Omental fat pad (tissue), 4 donors: ENCODE results near the gene STAT4. TPM values are rescaled to one million over a fixed set of nuclear protein-coding genes. Genes with fewer than 3 reads are reported as not detected.

Experiments used
- ATAC-seq: fragments of 150-250 bp; one replicate; pipeline ENCODE4 v1.9.1; 2016; ENCODE audit warnings: mild to moderate bottlenecking, moderate library complexity; ENCODE audit not compliant: low FRiP score
- DNase-seq: peaks from one replicate; pipeline ENCODE4 v3.0.0-alpha.2; 2019; ENCODE audit warnings: low spot score
- total RNA-seq, 4 donors: library from RNA; depleted of rRNA; stranded (reverse); fragments of >200 nt; gene quantifications; one replicate each; pipeline ENCODE4 v1.1.0, GENCODE V29; 2016
- TF ChIP-seq, protein P1 (sequence below), 3 donors: fragments of 450-650 bp; IDR thresholded peaks; one replicate each; pipeline ENCODE4 v1.5.1; 2016 to 2017; ENCODE audit warnings: antibody characterized with exemption in 3 of 3, mild to moderate bottlenecking in 3 of 3, moderate library complexity in 2 of 3

STAT4 gene
- total RNA-seq, 4 donors from 2014 or later: 4.6 to 29.4 (median 10.5) TPM

DNA sequence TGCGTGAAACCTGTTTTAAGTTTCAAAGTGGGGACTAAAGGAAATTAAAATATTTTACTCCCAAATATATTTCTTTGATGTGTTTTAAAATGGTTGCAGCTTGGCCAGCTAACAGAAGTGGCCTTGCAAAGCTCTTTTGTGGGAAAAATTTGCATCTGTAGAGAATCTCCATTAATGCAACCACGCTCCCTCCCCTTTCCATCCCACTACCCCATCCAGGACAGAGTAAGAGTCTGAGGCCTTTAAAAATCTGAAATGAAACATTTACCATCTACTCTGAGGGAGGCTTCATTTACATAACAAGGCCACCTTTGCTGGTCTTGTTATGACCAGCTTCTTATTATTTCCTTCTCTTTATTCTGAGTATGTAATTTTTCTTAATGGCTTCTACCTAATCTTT is 63.5 kb downstream of the STAT4 start:
- TF ChIP-seq, protein P1, sequence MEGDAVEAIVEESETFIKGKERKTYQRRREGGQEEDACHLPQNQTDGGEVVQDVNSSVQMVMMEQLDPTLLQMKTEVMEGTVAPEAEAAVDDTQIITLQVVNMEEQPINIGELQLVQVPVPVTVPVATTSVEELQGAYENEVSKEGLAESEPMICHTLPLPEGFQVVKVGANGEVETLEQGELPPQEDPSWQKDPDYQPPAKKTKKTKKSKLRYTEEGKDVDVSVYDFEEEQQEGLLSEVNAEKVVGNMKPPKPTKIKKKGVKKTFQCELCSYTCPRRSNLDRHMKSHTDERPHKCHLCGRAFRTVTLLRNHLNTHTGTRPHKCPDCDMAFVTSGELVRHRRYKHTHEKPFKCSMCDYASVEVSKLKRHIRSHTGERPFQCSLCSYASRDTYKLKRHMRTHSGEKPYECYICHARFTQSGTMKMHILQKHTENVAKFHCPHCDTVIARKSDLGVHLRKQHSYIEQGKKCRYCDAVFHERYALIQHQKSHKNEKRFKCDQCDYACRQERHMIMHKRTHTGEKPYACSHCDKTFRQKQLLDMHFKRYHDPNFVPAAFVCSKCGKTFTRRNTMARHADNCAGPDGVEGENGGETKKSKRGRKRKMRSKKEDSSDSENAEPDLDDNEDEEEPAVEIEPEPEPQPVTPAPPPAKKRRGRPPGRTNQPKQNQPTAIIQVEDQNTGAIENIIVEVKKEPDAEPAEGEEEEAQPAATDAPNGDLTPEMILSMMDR (IDR thresholded peaks at IDR 0.05): no peak
- DNase-seq (no peak), ATAC-seq (no peak)

DNA sequence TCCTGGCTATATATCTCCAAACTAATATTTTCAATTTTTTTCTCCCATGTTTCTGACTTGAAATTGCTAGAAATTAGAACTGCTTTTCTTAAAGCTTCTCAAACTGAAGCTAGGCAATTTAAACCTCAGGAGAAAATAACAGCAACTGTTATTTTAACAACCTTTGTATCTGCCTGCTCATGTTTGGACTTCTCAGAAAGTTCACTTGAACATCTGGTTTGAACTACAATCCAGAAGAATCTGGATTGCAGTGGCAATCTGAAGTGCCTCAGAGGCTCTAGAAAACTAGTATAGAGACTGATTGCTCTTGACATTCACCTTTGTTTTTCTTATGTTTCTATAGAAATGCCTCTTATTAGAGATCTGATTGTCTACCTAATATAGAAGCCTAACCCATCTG is 64.1 kb downstream of the STAT4 start:
- DNase-seq (no peak), ATAC-seq (no peak)

DNA sequence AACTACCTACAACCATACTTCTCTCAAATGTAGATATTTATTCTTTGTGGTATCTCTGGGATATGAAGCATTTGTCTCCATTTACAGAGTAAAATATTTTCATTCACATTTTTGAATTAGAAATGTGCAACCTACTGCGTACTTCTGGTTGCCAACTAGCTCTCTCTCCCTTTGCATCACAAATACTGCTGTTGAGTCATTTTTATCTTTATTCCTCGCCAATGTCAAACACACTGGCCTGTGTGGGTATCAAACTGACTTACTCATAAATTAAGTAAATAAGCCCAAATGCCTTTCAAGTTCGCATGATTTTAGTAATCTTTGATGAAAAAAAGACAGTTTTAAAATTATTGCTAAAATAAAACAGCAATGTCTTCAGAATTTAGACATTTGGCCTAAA is 67.3 kb downstream of the STAT4 start:
- no peak for ATAC-seq
- TF ChIP-seq, protein P1 (IDR thresholded peaks at IDR 0.05): no peak

More for the DNA sequence above, 64.1 kb downstream of the STAT4 start:
- TF ChIP-seq, protein P1 (IDR thresholded peaks at IDR 0.05): no peak

DNA sequence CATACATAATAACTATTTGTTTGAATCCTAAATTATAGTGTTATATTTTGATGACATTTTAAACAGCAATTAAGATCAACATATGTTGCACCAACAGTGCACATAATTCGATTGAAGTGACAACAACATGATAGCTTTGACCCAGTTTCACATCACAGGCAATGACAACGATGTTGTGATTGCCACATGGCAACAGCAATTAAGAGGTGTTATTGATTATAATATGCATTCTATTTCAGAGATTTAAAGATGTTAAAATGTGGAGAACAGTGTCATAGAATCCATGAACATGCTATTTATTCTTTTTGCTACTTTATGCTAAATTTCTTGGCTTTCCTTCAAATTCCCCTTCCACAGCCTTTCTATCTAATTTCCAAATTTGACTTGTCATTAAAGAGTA is 68.5 kb downstream of the STAT4 start:
- TF ChIP-seq, protein P1 (IDR thresholded peaks at IDR 0.05): no peak
- no peak for ATAC-seq
- no peak for DNase-seq

More for the DNA sequence above, 67.3 kb downstream of the STAT4 start:
- no peak for DNase-seq

DNA sequence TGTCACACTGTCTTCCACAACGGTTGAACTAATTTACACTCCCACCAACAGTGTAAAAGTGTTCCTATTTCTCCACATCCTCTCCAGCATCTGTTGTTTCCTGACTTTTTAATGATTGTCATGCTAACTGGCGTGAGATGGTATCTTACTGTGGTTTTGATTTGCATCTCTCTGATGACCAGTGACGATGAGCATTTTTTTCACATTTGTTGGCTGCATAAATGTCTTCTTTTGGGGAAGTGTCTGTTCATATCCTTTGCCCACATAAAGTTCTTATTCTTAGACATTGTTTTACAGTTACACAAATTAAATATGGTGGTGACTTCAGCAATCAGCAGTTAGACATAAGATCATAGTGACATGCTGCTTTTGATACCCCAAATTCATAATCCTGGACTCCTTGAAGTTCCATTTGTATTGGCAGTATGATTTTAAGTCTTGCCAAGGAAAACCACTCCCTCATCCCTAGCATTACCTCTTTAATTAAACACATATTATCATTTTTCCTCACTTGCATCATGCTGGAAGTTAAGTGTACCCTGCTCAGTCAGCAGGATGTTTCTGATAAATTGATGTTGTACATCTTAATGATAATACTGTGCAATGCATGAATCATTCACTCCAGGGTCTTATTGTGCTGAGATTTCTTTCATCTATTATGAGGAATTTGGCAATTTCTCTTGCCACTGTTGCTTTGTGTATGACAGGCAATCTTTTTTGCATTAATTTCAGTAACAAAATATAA is 69.2 kb downstream of the STAT4 start:
- ATAC-seq (no peak), DNase-seq (no peak)
- TF ChIP-seq, protein P1 (IDR thresholded peaks at IDR 0.05): no peak

DNA sequence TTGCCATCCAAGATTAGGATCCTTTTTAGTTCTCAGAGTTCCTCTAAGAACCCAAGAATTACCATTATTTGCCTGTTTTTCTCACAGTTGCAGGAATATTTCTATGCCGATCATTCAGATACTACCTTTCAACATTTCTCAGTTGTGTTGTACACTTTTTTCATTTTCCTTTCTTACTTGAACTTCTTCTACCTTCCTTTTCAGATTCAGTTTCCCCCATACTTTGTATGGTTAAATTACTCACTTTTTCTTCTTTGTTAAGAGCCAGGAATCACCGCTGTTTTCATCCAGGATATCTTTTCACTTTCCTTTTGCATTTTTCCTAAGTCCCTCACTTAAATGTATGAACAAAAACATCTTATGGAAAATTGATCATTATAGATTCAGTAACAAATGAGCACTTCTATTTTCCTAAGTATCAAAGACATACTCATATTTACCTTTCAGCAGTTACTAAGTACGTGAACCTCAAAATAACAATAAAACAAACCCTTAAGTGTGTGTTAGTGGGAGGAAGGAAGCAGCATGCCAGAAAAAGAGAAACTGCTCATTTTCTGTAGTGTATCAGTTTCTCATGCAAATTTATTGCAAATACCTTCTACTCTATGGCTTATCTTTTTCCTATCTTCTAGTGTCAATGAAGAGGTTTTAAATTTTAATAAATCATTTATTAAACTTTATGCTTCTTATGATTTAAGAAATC is 72.5 kb downstream of the STAT4 start:
- no peak for ATAC-seq

More for the DNA sequence above, 72.5 kb downstream of the STAT4 start:
- DNase-seq: no peak
- TF ChIP-seq, protein P1 (IDR thresholded peaks at IDR 0.05): no peak
